ENCODE measurements around the gene TRIM54. TPM values are rescaled to one million over a fixed set of nuclear protein-coding genes. Genes with fewer than 3 reads are reported as not detected.

The TRIM54 gene
- total and polyA plus RNA-seq, 2 of the 4 experiments (the other 2 are of a cell fraction) = 0.15 TPM; not detected in 1

DNA sequence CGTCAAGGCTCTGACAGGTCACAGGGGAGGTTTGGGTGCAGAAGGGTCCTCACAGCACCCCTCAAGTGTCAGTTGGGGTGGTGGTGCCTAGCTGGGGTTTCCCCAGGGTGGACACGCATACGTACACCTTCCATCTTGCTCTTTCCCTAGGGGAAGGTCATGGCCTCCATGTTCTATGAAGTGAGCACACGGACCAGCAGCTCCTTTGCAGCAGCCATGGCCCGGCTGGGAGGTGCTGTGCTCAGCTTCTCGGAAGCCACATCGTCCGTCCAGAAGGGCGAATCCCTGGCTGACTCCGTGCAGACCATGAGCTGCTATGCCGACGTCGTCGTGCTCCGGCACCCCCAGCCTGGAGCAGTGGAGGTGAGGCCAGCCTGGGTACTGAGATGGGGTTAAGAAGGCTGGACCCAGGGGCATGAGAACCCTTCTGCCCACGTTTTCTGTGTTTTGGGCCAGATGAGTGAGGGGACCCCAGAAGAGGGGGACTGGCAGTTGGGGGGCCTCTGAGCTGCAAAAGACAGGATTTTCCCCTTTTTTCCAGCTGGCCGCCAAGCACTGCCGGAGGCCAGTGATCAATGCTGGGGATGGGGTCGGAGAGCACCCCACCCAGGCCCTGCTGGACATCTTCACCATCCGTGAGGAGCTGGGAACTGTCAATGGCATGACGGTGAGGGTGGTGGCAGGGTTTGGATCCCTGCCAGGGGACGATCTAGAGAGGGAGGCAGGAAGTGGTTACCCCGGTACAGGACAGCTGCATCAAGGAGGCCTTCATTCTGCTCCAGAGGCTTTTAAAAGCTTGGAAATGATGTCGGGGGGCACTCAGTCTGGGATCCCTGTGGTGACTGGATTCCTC is 40.2 kb upstream of the TRIM54 start:
- Histone ChIP-seq H3K4me1 (ENCODE audit: control insufficient read depth, insufficient read depth, low read length) (no peaks in the 10 kb centered on the region), H3K36me3 (ENCODE audit: control insufficient read depth, insufficient read depth, low read length) (peaks cover 69% of the 10 kb centered on the region)
- WGBS, 2 experiments (ENCODE audit: extremely low coverage in 2 of 2, insufficient read length in 1 of 2) = 71% methylated on average over 10 of the region's 24 CpGs; no CpG with 5 or more reads in 1 of the 2 experiments

More for the DNA sequence above, 40.2 kb upstream of the TRIM54 start:
- Histone ChIP-seq H4K8ac (ENCODE audit: low read depth in 2 of 2, low read length in 2 of 2) (no peak overlapping the region), H3K4me2 (ENCODE audit: low read depth, low read length) (no peak overlapping the region), H3K56ac (ENCODE audit: extremely low read depth, insufficient read depth, low read length) (no peak overlapping the region), H3K9me1 (ENCODE audit: insufficient read depth, low read length) (no peaks in the 10 kb centered on the region), H2BK120ac (ENCODE audit: low read depth, low read length) (no peak overlapping the region), H3K23ac (ENCODE audit: low read depth, low read length) (no peak overlapping the region), H3K27ac (ENCODE audit: insufficient read depth, low read length) (no peak overlapping the region), H2BK20ac (ENCODE audit: low read depth, low read length) (no peak overlapping the region), H4K20me1 (ENCODE audit: insufficient read depth, low read length) (no peaks in the 10 kb centered on the region; the same call in 1 of the 2 replicates), H3K4me3 (ENCODE audit: insufficient read depth, low read depth, low read length) (no peak overlapping the region), H3K79me1 (ENCODE audit: low read depth in 1 of 2, low read length in 2 of 2) (no peaks in the 10 kb centered on the region), H3K14ac (replicated peaks; ENCODE audit: low read depth, low read length) (no peak overlapping the region), H3K9ac (ENCODE audit: low read depth, low read length) (no peak overlapping the region), H2AK9ac (replicated peaks; ENCODE audit: low read depth, low read length, poor library complexity) (peak overlapping the region; percentile 42), H2BK5ac (ENCODE audit: low read depth, low read length, poor library complexity, severe bottlenecking) (no peak overlapping the region), H2AK5ac (ENCODE audit: low read depth, low read length) (no peak overlapping the region), H3K18ac (ENCODE audit: low read depth, low read length) (no peak overlapping the region), H3K9me3 (ENCODE audit: control insufficient read depth, insufficient read depth, low read length) (no peaks in the 10 kb centered on the region), H3K4ac (ENCODE audit: low read depth, low read length) (no peak overlapping the region), H4K5ac (ENCODE audit: low read depth, low read length) (no peak overlapping the region), H3K27me3 (ENCODE audit: control insufficient read depth, insufficient read depth, low read length) (no peaks in the 10 kb centered on the region), H4K91ac (ENCODE audit: insufficient read depth, low read depth, low read length) (no peak overlapping the region), H2BK15ac (ENCODE audit: low read depth, low read length) (no peak overlapping the region), H2AFZ (replicated peaks; ENCODE audit: low read length, poor library complexity) (no peak overlapping the region)
- no peak for ATAC-seq (ENCODE audit: low read depth)
- dilution Hi-C loops (cut with HindIII; ENCODE audit: low sequenced_read_pairs, unreplicated experiment) = no loop called here
- in situ Hi-C loops (cut with MboI; ENCODE audit: low sequenced_read_pairs) = no loop called here
- ChIA-PET CTCF (interaction anchor here (1.2 kb wide), 1 partner anchor 61 kb away, joined by 5 read pairs; no protein-coding TSS in a partner anchor), POLR2A (ENCODE audit: unreplicated experiment) (no interaction called here)
- no peak for TF ChIP-seq MAFK (IDR thresholded peaks at IDR 0.05; ENCODE audit: low read depth, low read length)
- intact Hi-C loops (cut with micrococcal nuclease) = no loop called here
- no TSS peak for BruUV-seq (replicated peaks)
- DNase-seq = no peak

Data from IMR-90 (cell line).